Neural cell (in vitro differentiated cells): ENCODE measurements around the gene SLC1A3. TPM values are rescaled to one million over a fixed set of nuclear protein-coding genes. Genes with fewer than 3 reads are reported as not detected.

Source experiments
- H2AFZ ChIP-seq: fragments of 200-600, 300-800 bp; sonication (generic), shearing (Covaris generic); 2 replicates; pipeline ENCODE4 v1.6.0; 2014; ENCODE audit warnings: low read depth, mild to moderate bottlenecking, antibody characterized with exemption, low read length, moderate library complexity
- H3F3A ChIP-seq: fragments of 200-600 bp; shearing (Covaris generic); 2 replicates; pipeline ENCODE4 v1.6.1; 2016; ENCODE audit warnings: mild to moderate bottlenecking, moderate library complexity, mixed read lengths, antibody characterized with exemption, low read length; ENCODE audit not compliant: insufficient read depth, poor library complexity, severe bottlenecking
- H3K27ac ChIP-seq: fragments of 200-600, 300-800 bp; sonication (generic), shearing (Covaris generic); 2 replicates; pipeline ENCODE4 v1.5.1; 2014; ENCODE audit warnings: mild to moderate bottlenecking, low read length, moderate library complexity
- H3K27me3 ChIP-seq: fragments of 300-800, 200-600 bp; sonication (generic), shearing (Covaris generic); 2 replicates; pipeline ENCODE4 v1.6.0; 2014; ENCODE audit warnings: mild to moderate bottlenecking, low read depth, low read length, moderate library complexity; ENCODE audit not compliant: insufficient read depth
- H3K36me3 ChIP-seq: fragments of 300-800, 200-600 bp; sonication (generic), shearing (Covaris generic); 2 replicates; pipeline ENCODE4 v1.5.1; 2014; ENCODE audit warnings: mild to moderate bottlenecking, antibody characterized with exemption, low read length, moderate library complexity; ENCODE audit not compliant: insufficient read depth
- H3K4me2 ChIP-seq: fragments of 300-800, 200-600 bp; sonication (generic), shearing (Covaris generic); 2 replicates; pipeline ENCODE4 v1.6.0; 2014; ENCODE audit warnings: mild to moderate bottlenecking, low read length
- H3K4me3 ChIP-seq: fragments of 300-800, 200-600 bp; sonication (generic), shearing (Covaris generic); 2 replicates; pipeline ENCODE4 v1.5.1; 2014; ENCODE audit warnings: mild to moderate bottlenecking, low read length, moderate library complexity
- H3K79me2 ChIP-seq: fragments of 200-600 bp; shearing (Covaris generic); replicated peaks from 2 replicates; pipeline ENCODE4 v1.6.0; 2014; ENCODE audit warnings: mild to moderate bottlenecking, low read length, moderate library complexity; ENCODE audit not compliant: insufficient read depth
- H3K9ac ChIP-seq: fragments of 300-800, 200-600 bp; sonication (generic), shearing (Covaris generic); 2 replicates; pipeline ENCODE4 v1.6.1; 2016; ENCODE audit warnings: mild to moderate bottlenecking, low read length, mixed read lengths
- H3K9me2 ChIP-seq: fragments of 200-600 bp; shearing (Covaris generic); 2 replicates; pipeline ENCODE4 v1.6.1; 2016; ENCODE audit warnings: mild to moderate bottlenecking, low read length, mixed read lengths; ENCODE audit not compliant: insufficient read depth
- H3K9me3 ChIP-seq: fragments of 200-600, 300-800 bp; sonication (generic), shearing (Covaris generic); 2 replicates; pipeline ENCODE4 v1.6.1; 2016; ENCODE audit warnings: mild to moderate bottlenecking, mixed run types, low read length, moderate library complexity, mixed read lengths
- H4K20me1 ChIP-seq: fragments of 200-600 bp; shearing (Covaris generic); 2 replicates; pipeline ENCODE4 v1.6.1; 2016; ENCODE audit warnings: mild to moderate bottlenecking, mixed run types; ENCODE audit not compliant: insufficient read depth
- EP300 ChIP-seq: fragments of 450-650 bp; conservative IDR thresholded peaks from 2 replicates; pipeline ENCODE4 v1.6.1; 2014; ENCODE audit warnings: antibody characterized with exemption, mild to moderate bottlenecking, moderate library complexity; ENCODE audit not compliant: poor library complexity, severe bottlenecking
- EZH2 ChIP-seq: fragments of 200-600, 300-800 bp; shearing (Covaris generic), sonication (generic); IDR thresholded peaks from 2 replicates; pipeline ENCODE4 v1.6.1; 2014; ENCODE audit warnings: antibody characterized with exemption, low read length, borderline replicate concordance, mild to moderate bottlenecking; ENCODE audit not compliant: insufficient read depth, poor library complexity, severe bottlenecking
- MXI1 ChIP-seq: fragments of 450-650 bp; conservative IDR thresholded peaks from 2 replicates; pipeline ENCODE4 v1.6.1; 2014; ENCODE audit warnings: antibody characterized with exemption, mild to moderate bottlenecking; ENCODE audit not compliant: poor library complexity, severe bottlenecking
- POLR2AphosphoS5 ChIP-seq: IDR thresholded peaks from 2 replicates; pipeline ENCODE4 v1.6.1; 2012
- RAD21 ChIP-seq: fragments of 450-650 bp; conservative IDR thresholded peaks from 2 replicates; pipeline ENCODE4 v1.6.1; 2014; ENCODE audit warnings: antibody characterized with exemption, mild to moderate bottlenecking, moderate library complexity
- SMC3 ChIP-seq: fragments of 450-650 bp; conservative IDR thresholded peaks from 2 replicates; pipeline ENCODE4 v1.6.1; 2014; ENCODE audit warnings: antibody characterized with exemption, mild to moderate bottlenecking, moderate library complexity; ENCODE audit not compliant: poor library complexity
- TAF1 ChIP-seq: IDR thresholded peaks from 2 replicates; pipeline ENCODE4 v1.6.1; 2012; ENCODE audit warnings: low read depth
- polyA plus RNA-seq: library from polyadenylated mRNA; depleted of rRNA; stranded (reverse); fragments of >200 nt; gene quantifications from 2 replicates; pipeline ENCODE4 v1.2.3, GENCODE V29; 2014
- TF ChIP-seq, protein P1 (sequence below): IDR thresholded peaks from 2 replicates; pipeline ENCODE4 v1.6.1; 2012; ENCODE audit warnings: borderline replicate concordance
- TF ChIP-seq, protein P2 (sequence below): fragments of 450-650 bp; IDR thresholded peaks from 2 replicates; pipeline ENCODE4 v1.5.1; 2014; ENCODE audit warnings: antibody characterized with exemption, mild to moderate bottlenecking, moderate library complexity; ENCODE audit not compliant: poor library complexity, severe bottlenecking

SLC1A3 gene
- polyA plus RNA-seq, 1 donor from 2014 or later: 1.9 TPM

DNA sequence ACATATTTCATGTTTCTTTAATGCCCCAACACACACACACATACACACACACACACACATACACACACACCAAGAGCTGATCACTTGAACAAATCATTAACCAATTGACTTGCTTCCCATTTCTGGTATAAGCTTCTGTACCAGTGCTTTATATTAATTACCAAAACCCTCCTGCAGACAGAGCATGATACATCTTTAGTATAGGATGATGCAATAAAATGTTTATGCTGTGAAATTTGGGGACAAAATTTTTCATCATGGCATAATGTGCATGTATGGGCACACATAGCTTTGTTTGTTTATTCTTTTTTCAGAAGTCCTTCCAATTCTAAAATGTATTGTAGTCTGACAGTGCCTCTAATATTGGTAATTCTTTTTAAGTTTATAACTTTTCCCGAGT lies 34.5 kb downstream of the SLC1A3 start:
- no peak overlapping the region for H3K9ac ChIP-seq
- TF ChIP-seq, protein P1, sequence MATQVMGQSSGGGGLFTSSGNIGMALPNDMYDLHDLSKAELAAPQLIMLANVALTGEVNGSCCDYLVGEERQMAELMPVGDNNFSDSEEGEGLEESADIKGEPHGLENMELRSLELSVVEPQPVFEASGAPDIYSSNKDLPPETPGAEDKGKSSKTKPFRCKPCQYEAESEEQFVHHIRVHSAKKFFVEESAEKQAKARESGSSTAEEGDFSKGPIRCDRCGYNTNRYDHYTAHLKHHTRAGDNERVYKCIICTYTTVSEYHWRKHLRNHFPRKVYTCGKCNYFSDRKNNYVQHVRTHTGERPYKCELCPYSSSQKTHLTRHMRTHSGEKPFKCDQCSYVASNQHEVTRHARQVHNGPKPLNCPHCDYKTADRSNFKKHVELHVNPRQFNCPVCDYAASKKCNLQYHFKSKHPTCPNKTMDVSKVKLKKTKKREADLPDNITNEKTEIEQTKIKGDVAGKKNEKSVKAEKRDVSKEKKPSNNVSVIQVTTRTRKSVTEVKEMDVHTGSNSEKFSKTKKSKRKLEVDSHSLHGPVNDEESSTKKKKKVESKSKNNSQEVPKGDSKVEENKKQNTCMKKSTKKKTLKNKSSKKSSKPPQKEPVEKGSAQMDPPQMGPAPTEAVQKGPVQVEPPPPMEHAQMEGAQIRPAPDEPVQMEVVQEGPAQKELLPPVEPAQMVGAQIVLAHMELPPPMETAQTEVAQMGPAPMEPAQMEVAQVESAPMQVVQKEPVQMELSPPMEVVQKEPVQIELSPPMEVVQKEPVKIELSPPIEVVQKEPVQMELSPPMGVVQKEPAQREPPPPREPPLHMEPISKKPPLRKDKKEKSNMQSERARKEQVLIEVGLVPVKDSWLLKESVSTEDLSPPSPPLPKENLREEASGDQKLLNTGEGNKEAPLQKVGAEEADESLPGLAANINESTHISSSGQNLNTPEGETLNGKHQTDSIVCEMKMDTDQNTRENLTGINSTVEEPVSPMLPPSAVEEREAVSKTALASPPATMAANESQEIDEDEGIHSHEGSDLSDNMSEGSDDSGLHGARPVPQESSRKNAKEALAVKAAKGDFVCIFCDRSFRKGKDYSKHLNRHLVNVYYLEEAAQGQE: no peak
- no peak overlapping the region for H3K4me3 ChIP-seq
- no peaks in the 10 kb centered on the region for H3K9me2 ChIP-seq
- H3K9me3 ChIP-seq: no peaks in the 10 kb centered on the region
- H2AFZ ChIP-seq: no peak overlapping the region
- H3K27ac ChIP-seq: no peak overlapping the region
- H3K36me3 ChIP-seq: no peaks in the 10 kb centered on the region
- H3K27me3 ChIP-seq: no peaks in the 10 kb centered on the region
- H3F3A ChIP-seq: no peaks in the 10 kb centered on the region
- H3K4me2 ChIP-seq: no peak overlapping the region
- H4K20me1 ChIP-seq: no peaks in the 10 kb centered on the region
- no peaks in the 10 kb centered on the region for H3K79me2 ChIP-seq

DNA sequence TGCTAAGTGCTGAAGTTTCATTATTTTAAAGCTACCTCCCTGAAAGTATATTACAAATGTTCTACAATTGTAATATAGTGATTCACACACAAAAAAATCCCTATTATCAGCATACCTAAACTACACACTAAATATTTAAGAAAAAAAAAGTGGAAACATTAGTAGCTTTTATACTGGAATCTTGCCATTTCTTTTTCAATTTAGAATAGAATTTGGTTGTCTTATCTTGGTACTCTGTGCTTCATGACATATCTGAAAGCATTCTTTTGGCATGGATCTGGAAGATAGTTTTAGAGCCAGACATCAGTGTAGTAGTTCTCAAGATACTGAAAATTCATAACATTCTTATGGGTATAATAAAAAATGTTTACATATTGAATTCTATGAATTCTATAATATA lies 35.0 kb downstream of the SLC1A3 start:
- H3K4me3 ChIP-seq: no peak overlapping the region
- no peaks in the 10 kb centered on the region for H3F3A ChIP-seq
- H3K27ac ChIP-seq: no peak overlapping the region
- H3K9me2 ChIP-seq: no peaks in the 10 kb centered on the region
- no peak for TF ChIP-seq RAD21
- TF ChIP-seq SMC3: no peak
- TF ChIP-seq, protein P1: no peak
- TF ChIP-seq POLR2AphosphoS5: no peak
- TF ChIP-seq MXI1: no peak
- no peak for TF ChIP-seq TAF1
- no peak for TF ChIP-seq EP300
- TF ChIP-seq EZH2: no peak
- TF ChIP-seq, protein P2, sequence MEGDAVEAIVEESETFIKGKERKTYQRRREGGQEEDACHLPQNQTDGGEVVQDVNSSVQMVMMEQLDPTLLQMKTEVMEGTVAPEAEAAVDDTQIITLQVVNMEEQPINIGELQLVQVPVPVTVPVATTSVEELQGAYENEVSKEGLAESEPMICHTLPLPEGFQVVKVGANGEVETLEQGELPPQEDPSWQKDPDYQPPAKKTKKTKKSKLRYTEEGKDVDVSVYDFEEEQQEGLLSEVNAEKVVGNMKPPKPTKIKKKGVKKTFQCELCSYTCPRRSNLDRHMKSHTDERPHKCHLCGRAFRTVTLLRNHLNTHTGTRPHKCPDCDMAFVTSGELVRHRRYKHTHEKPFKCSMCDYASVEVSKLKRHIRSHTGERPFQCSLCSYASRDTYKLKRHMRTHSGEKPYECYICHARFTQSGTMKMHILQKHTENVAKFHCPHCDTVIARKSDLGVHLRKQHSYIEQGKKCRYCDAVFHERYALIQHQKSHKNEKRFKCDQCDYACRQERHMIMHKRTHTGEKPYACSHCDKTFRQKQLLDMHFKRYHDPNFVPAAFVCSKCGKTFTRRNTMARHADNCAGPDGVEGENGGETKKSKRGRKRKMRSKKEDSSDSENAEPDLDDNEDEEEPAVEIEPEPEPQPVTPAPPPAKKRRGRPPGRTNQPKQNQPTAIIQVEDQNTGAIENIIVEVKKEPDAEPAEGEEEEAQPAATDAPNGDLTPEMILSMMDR: no peak
- no peaks in the 10 kb centered on the region for H3K9me3 ChIP-seq
- H3K9ac ChIP-seq: no peak overlapping the region
- no peaks in the 10 kb centered on the region for H3K79me2 ChIP-seq
- H2AFZ ChIP-seq: no peak overlapping the region
- H4K20me1 ChIP-seq: no peaks in the 10 kb centered on the region
- no peaks in the 10 kb centered on the region for H3K36me3 ChIP-seq
- no peak overlapping the region for H3K4me2 ChIP-seq
- H3K27me3 ChIP-seq: no peaks in the 10 kb centered on the region
